GM21360 (cell line): ENCODE measurements around the gene TFCP2L1.

Experiments
- ATAC-seq: cut with Tn5 transposase; IDR thresholded peaks from one replicate; pipeline ENCODE4 v1.9.1; 2021; ENCODE audit warnings: mild to moderate bottlenecking, moderate library complexity; ENCODE audit not compliant: unreplicated experiment

TFCP2L1 gene

GRCh38 chr2:121179467-121179866 is 105.5 kb downstream of the TFCP2L1 start:
- ATAC-seq, result no peak

GRCh38 chr2:121178730-121179129 is 106.3 kb downstream of the TFCP2L1 start:
- ATAC-seq, result no peak

DNA sequence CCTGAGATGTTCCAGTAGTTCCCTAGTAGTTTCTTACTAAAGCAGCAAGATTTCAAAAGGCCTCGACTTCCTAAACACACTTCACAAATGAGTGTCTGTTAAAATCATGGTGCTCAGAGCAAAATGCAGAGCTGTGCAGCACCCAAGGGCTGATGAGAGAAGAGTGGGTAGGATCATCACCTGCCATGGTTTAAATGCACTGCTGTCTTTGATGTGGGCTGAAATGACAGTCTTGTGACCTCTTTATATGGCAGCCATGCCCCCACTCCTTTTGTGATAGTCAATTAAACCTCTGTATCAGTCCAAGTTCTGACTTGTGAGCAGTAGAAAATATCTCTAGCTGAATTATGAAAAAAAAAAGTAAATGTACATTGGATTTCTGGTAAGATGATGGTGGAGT is 107.1 kb downstream of the TFCP2L1 start:
- no peak for ATAC-seq

DNA sequence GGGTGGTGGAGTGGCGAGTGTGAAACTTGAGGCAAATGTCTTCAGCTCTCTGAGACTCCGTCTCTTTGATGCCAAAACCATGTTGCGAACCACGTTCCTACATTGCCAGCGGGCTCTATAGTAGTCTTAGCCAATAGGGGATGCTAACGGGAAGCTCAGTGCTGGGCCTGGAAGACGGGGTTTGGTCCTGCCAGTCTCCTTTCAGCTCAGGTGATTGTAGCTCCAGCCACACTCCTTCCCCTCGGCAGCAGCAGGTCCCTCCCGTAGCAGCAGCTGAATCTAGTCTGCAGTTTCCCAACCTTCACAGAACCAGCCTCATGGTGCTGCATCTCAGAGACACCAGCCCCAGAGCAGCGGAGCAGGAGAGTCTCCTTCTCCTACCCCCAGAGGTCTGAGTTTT is 109.7 kb downstream of the TFCP2L1 start:
- no peak for ATAC-seq

- no peak for ATAC-seq
Observed at GRCh38 chr2:121173806-121174205, 111.2 kb downstream of the TFCP2L1 start.

DNA sequence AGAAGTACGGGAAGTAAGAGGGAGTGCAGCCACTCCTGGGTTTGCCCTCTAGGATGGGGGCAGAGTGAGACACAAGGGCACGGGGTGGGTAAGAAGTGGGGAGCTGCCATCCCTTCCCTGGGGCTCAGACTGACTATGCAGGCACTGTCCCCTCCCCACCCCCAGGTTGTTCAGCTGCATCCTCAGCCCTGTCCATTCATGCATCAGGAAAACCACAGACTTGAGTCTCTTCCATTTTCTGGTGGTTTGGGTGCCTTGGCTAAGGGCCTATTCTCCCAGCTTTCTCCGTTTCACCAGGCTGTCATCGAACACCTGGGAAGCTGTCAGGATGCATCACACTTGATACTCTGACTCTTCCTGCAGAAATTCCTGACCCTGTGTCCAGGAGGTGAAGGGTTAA is 111.9 kb downstream of the TFCP2L1 start:
- no peak for ATAC-seq

- ATAC-seq, result no peak
Observed at GRCh38 chr2:121172456-121172855, 112.5 kb downstream of the TFCP2L1 start.

GRCh38 chr2:121171625-121172119 is 113.3 kb downstream of the TFCP2L1 start:
- no peak for ATAC-seq

- no peak for ATAC-seq
Observed at GRCh38 chr2:121170577-121170976, 114.4 kb downstream of the TFCP2L1 start.

DNA sequence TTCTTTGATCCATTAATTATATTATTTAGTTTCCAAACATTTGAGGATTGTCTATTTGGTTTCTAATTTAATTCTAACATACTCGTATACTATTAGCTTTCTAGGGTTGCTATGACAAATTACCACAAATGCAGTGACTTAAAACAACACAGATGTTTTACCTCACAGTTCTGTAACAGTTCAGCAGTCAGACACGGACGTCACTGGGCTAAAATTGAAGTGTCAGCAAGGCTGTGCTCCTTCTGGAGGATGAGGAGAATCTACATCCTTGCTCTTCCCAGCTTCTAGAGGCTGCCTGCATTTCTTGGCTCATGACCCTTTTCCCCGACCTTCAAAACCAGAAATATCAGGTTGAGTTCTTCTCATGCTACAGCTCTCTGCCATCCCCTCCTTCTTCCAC is 117.6 kb downstream of the TFCP2L1 start:
- no peak for ATAC-seq
